HG02610 (cell line): ENCODE results near the gene ACOX2.
A peak's percentile ranks its signal among the peaks of the same experiment; 100 is the strongest.

Experiments used
- ATAC-seq: cut with Tn5 transposase; IDR thresholded peaks from one replicate; pipeline ENCODE4 v1.9.1; 2021; ENCODE audit warnings: mild to moderate bottlenecking, moderate library complexity; ENCODE audit not compliant: unreplicated experiment

Gene ACOX2

DNA sequence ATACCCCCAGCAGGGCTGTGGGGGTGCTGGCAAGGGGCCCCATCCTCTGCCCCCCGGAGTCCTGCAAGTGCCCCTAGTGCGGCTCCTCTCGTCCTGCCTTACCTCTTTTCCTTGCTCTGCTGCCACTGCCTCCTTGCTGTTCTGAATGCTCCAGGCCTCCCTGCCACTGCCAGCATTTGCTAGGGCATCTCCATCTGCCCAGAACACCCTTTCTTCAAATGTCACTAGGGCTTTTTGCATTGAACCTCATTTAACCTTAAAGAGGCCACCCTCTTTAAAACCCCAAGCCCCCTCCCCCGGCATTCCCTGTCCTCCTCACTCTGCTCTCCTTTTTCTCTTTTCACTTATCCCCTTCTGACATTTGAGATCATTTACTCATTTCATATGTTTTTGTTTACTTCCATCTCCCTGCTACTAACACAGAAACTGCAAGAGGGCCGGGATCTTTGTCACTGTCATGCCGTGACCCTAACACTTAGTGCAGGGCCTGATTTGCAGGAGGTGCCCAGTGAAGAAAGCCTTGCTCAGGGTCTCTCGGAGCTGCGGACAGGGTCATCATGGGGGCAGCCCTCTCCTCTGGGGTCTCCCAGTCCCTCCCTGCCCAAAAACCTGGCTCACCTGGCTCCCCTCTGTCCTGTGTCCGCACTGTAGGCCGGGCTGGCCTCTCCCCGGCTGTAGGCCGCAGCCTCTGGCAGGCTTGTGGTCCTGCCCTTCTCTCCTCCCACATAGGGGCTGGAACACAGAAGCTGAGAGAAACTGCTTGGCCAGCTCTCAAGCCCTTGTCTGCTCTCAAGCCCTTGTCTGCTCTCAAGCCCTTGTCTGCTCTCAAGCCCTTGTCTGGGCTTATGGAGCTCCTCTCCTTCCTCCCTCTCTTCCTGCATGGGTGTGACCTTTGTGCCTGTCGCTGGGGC, at the start of gene ACOX2:
Gene ACOX2 (minus strand): TSS at position 690 of the 911 bp plus-strand sequence. CDS start 2,084 bp downstream, outside the sequence.
- no peak for ATAC-seq

GRCh38 chr3:58585994-58586393, 49.0 kb upstream of the ACOX2 start:
- ATAC-seq: no peak

- peak; percentile 65 for ATAC-seq
Measured at GRCh38 chr3:58585005-58585786, 48.2 kb upstream of the ACOX2 start.

DNA sequence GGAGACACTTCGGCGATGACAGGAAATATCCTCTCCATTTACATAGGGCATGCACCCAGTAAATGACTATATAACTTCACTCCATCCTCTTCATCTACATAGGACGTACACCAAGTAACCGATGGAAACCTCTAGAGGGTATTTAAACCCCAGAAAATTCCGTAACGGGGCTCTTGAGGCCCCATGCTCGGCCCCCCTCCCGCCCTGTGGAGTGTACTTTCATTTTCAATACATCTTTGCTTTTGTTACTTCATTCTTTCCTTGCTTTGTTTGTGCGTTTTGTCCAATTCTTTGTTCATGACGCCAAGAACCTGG, 47.7 kb upstream of the ACOX2 start:
- no peak for ATAC-seq

- ATAC-seq: no peak
Measured at GRCh38 chr3:58581328-58582091, 44.5 kb upstream of the ACOX2 start.

DNA sequence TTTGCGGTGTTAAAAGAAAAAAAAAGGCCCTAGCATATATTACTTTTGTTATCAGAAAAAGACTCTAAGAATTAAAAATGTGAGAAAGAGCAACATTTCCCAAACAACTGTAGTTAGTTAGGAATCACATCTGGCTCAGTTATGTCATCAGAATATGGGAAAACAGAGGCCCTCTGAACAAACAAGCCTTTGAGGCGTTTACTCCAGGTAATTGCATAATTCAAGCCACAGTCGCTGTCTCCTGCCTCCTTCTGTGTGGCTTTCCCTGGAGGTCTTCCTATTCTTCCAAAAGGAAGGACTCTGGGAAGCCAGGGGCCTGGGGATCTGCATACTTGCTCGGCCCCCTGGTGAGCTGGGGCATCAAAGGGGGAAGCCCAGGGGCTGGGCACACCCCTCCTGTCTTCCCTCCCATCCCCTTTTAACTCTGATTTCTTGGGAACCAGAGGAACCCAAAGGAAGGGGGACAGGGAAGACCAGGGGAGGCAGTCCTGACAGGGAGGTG, 43.9 kb upstream of the ACOX2 start:
- ATAC-seq: no peak

DNA sequence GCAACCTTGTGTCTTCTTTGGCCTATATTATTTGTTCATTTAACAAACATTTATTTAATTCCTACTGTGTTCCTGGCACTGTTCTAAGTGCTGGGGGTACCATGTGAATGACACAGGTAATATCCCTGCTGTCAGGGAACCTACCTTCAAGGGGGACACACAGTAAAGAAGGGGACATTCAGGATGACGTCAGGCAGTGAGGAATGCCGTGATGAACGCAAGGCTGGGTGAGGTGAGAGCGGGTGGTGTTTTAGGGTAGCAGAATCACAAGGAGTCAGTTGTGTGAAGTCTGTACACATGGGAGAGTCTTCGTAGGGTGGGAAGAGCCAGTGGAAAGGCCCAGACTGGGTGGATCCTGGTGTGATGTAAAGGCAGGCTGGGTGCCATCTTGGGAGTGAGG, 41.9 kb upstream of the ACOX2 start:
- ATAC-seq: no peak

- ATAC-seq: no peak
Measured at GRCh38 chr3:58577269-58577821, 40.4 kb upstream of the ACOX2 start, which contains the start of gene FAM107A. TSS of gene FAM107A (minus strand) at chr3:58577391. CDS start at chr3:58569860, 7,531 bp downstream.

DNA sequence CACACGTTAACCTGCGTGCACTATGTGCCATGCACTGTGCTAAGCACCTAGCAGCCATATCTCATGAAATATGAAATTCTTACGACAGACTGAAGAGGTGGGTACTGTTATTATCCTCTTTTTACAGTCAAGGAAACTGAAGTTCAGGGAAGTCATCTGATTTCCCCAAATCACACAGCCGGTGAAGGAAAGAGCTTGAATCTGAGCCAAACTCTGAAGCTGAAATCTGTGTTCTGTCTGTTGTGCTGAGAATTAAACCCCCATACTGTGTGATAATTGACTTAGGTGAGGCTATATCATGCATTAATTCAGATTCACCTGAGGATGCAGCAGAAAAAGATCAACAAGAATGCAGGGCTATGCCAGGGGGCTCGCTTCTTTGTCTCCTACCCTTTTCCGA, 39.7 kb upstream of the ACOX2 start:
- ATAC-seq: no peak

- ATAC-seq: no peak
Measured at GRCh38 chr3:58575971-58576652, 39.1 kb upstream of the ACOX2 start.

- no peak for ATAC-seq
Measured at GRCh38 chr3:58574682-58575081, 37.7 kb upstream of the ACOX2 start.

DNA sequence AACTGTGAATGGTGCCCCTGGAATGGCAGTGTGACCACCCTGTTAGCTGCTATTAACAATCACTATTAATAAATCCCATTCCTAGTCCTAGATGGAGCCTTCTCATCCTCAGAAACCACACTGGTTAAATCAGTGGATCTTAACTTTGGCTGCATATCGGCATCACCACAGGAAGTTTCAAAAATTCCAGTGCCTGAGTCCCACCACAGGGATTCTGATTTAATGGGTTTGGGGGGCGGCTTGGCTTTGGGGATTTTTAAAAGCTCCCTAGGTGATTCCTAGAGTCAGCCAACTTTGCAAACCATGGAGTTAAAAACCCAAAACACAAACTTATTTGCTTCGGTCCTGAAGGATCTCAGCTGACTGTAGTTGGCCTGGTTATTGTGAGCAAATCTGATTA, 37.1 kb upstream of the ACOX2 start:
- ATAC-seq: no peak

- no peak for ATAC-seq
Measured at GRCh38 chr3:58573640-58574039, 36.6 kb upstream of the ACOX2 start.

GRCh38 chr3:58572634-58573230, 35.7 kb upstream of the ACOX2 start:
- ATAC-seq: no peak

GRCh38 chr3:58572013-58572633, 35.1 kb upstream of the ACOX2 start:
- no peak for ATAC-seq

DNA sequence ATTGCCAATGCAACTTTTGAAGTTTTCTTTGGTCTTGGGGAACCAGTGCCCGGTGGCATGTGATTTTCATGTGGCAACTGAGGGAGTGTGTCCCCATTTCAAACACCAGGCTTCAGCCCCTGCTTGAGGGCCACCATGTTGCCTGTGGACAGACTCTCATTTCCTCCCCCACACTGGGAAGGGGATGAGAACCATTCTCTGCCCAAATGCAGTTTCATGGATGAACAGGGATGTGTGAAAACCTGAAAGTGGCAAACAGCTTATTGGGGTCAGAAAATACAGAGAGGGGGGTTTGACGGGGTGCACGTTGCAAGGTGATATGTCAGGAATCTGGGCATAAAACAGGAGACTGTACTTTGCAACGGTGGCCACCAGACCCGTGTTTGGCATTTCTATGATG, 33.9 kb upstream of the ACOX2 start:
- ATAC-seq: no peak

GRCh38 chr3:58569287-58570001, 32.5 kb upstream of the ACOX2 start:
- no peak for ATAC-seq

- no peak for ATAC-seq
Measured at GRCh38 chr3:58568572-58569286, 31.7 kb upstream of the ACOX2 start.
